HEK293 (cell line): ENCODE measurements around the gene FOXRED2.

Experiments
- CTCF ChIA-PET: fragments of 350-600 bp; formaldehyde crosslinking; extraction: SDS; loops from one replicate; lab custom pipeline; 2021; ENCODE audit warnings: antibody characterized with exemption; lab: Yijun Ruan, JAX
- POLR2A ChIA-PET: fragments of 300-600 bp; formaldehyde crosslinking; extraction: SDS; loops from one replicate; lab custom pipeline; 2020; ENCODE audit warnings: antibody characterized with exemption, inconsistent platforms; lab: Yijun Ruan, JAX
- H3K27ac ChIP-seq: fragments of 200-500 bp; sonication (Bioruptor generic); 2 replicates; pipeline ENCODE4 v1.5.1; 2014; ENCODE audit warnings: low read depth, low read length, control low read depth, inconsistent platforms; ENCODE audit errors: extremely low read depth
- H3K36me3 ChIP-seq, 2 experiments: fragments of 200-500 bp in 1 of 2; sonication (Bioruptor generic) in 1 of 2; 1 replicate in 1 of 2; 2 replicates in 1 of 2; pipeline ENCODE4 v1.5.1; 2014 to 2017; ENCODE audit warnings: inconsistent platforms in 2 of 2, low read length in 2 of 2; ENCODE audit not compliant: control insufficient read depth in 2 of 2, insufficient read depth in 1 of 2
- H3K4me1 ChIP-seq: fragments of 200-500 bp; sonication (Bioruptor generic); 2 replicates; pipeline ENCODE4 v1.5.1; 2014; ENCODE audit warnings: mild to moderate bottlenecking, low read length, inconsistent platforms; ENCODE audit not compliant: control insufficient read depth, insufficient read depth
- H3K4me3 ChIP-seq: 2 replicates; pipeline ENCODE4 v1.5.1; 2011; ENCODE audit warnings: low read depth, mild to moderate bottlenecking, control low read depth, low read length, moderate library complexity
- H3K9me3 ChIP-seq: fragments of 200-500 bp; sonication (Bioruptor generic); 2 replicates; pipeline ENCODE4 v1.5.1; 2014; ENCODE audit warnings: low read depth, low read length, inconsistent platforms; ENCODE audit not compliant: control insufficient read depth, insufficient read depth
- EGR2 ChIP-seq: fragments of 450-650 bp; formaldehyde crosslinking; IDR thresholded peaks from 2 replicates; pipeline ENCODE4 v1.5.1; 2016; ENCODE audit warnings: low read depth, missing biosample characterization, missing genetic modification characterization
- ELK4 ChIP-seq: IDR thresholded peaks from 2 replicates; pipeline ENCODE4 v1.6.1; 2011; ENCODE audit warnings: mild to moderate bottlenecking, low read depth, low read length, borderline replicate concordance
- GLIS2 ChIP-seq: fragments of 450-650 bp; formaldehyde crosslinking; IDR thresholded peaks from 2 replicates; pipeline ENCODE4 v1.5.1; 2016; ENCODE audit warnings: missing biosample characterization, missing genetic modification characterization
- HOXA7 ChIP-seq: sonication (generic); formaldehyde crosslinking; IDR thresholded peaks from 2 replicates; pipeline ENCODE4 v1.8.1; 2022; ENCODE audit warnings: missing genetic modification reagents, borderline replicate concordance
- IKZF3 ChIP-seq: fragments of 450-650 bp; IDR thresholded peaks from 2 replicates; pipeline ENCODE4 v1.5.0; 2018; ENCODE audit warnings: missing biosample characterization, mild to moderate bottlenecking, missing genetic modification characterization, moderate library complexity
- KLF10 ChIP-seq: fragments of 450-650 bp; IDR thresholded peaks from 2 replicates; pipeline ENCODE4 v1.5.1; 2018; ENCODE audit warnings: missing biosample characterization, mild to moderate bottlenecking, missing genetic modification characterization
- KLF17 ChIP-seq: fragments of 450-650 bp; formaldehyde crosslinking; IDR thresholded peaks from 2 replicates; pipeline ENCODE4 v1.5.1; 2016; ENCODE audit warnings: missing biosample characterization, missing genetic modification characterization
- MYNN ChIP-seq: fragments of 450-650 bp; formaldehyde crosslinking; IDR thresholded peaks from 2 replicates; pipeline ENCODE4 v1.5.1; 2016; ENCODE audit warnings: missing biosample characterization, missing genetic modification characterization, borderline replicate concordance
- PRDM10 ChIP-seq: fragments of 450-650 bp; formaldehyde crosslinking; IDR thresholded peaks from 2 replicates; pipeline ENCODE4 v1.5.1; 2016; ENCODE audit warnings: missing biosample characterization, missing genetic modification characterization
- TRIM28 ChIP-seq: IDR thresholded peaks from 2 replicates; pipeline ENCODE4 v1.6.1; 2011; ENCODE audit warnings: low read length, control low read depth, borderline replicate concordance
- ZBTB20 ChIP-seq: fragments of 450-650 bp; formaldehyde crosslinking; IDR thresholded peaks from 2 replicates; pipeline ENCODE4 v1.5.1; 2016; ENCODE audit warnings: missing biosample characterization, missing genetic modification characterization
- ZBTB21 ChIP-seq: fragments of 450-650 bp; formaldehyde crosslinking; IDR thresholded peaks from 2 replicates; pipeline ENCODE4 v1.5.1; 2017; ENCODE audit warnings: missing biosample characterization, missing genetic modification characterization
- ZEB2 ChIP-seq: fragments of 450-650 bp; formaldehyde crosslinking; IDR thresholded peaks from 2 replicates; pipeline ENCODE4 v1.5.1; 2016; ENCODE audit warnings: missing biosample characterization, missing genetic modification characterization
- ZFP69B ChIP-seq: fragments of 450-650 bp; formaldehyde crosslinking; IDR thresholded peaks from 2 replicates; pipeline ENCODE4 v1.5.1; 2016; ENCODE audit warnings: missing biosample characterization, missing genetic modification characterization
- ZNF10 ChIP-seq: fragments of 450-650 bp; formaldehyde crosslinking; IDR thresholded peaks from 2 replicates; pipeline ENCODE4 v1.5.1; 2017; ENCODE audit warnings: missing biosample characterization, missing genetic modification characterization
- ZNF211 ChIP-seq: fragments of 450-650 bp; formaldehyde crosslinking; IDR thresholded peaks from 2 replicates; pipeline ENCODE4 v1.5.1; 2016; ENCODE audit warnings: low read depth, missing biosample characterization, missing genetic modification characterization
- ZNF423 ChIP-seq: fragments of 450-650 bp; formaldehyde crosslinking; IDR thresholded peaks from 2 replicates; pipeline ENCODE4 v1.5.1; 2016; ENCODE audit warnings: missing biosample characterization, missing genetic modification characterization
- ZNF510 ChIP-seq: fragments of 450-650 bp; formaldehyde crosslinking; IDR thresholded peaks from 2 replicates; pipeline ENCODE4 v1.5.1; 2018; ENCODE audit warnings: mild to moderate bottlenecking, missing genetic modification characterization, missing biosample characterization; ENCODE audit not compliant: insufficient replicate concordance
- ZNF555 ChIP-seq: fragments of 450-650 bp; formaldehyde crosslinking; conservative IDR thresholded peaks from 2 replicates; pipeline ENCODE4 v1.5.1; 2017; ENCODE audit warnings: missing biosample characterization, mild to moderate bottlenecking, missing genetic modification characterization, inconsistent platforms
- ZNF580 ChIP-seq: fragments of 450-650 bp; formaldehyde crosslinking; IDR thresholded peaks from 2 replicates; pipeline ENCODE4 v1.5.1; 2016; ENCODE audit warnings: missing biosample characterization, missing genetic modification characterization
- ZNF624 ChIP-seq: fragments of 450-650 bp; formaldehyde crosslinking; IDR thresholded peaks from 2 replicates; pipeline ENCODE4 v1.5.1; 2017; ENCODE audit warnings: missing biosample characterization, missing genetic modification characterization
- ZNF654 ChIP-seq: fragments of 450-650 bp; formaldehyde crosslinking; IDR thresholded peaks from 2 replicates; pipeline ENCODE4 v1.5.1; 2016; ENCODE audit warnings: low read depth, missing biosample characterization, missing genetic modification characterization
- ZNF677 ChIP-seq: fragments of 450-650 bp; IDR thresholded peaks from 2 replicates; pipeline ENCODE4 v1.5.0; 2018; ENCODE audit warnings: missing biosample characterization, mild to moderate bottlenecking, missing genetic modification characterization, moderate library complexity
- ZNF747 ChIP-seq: fragments of 450-650 bp; formaldehyde crosslinking; IDR thresholded peaks from 2 replicates; pipeline ENCODE4 v1.5.1; 2016; ENCODE audit warnings: missing biosample characterization, missing genetic modification characterization
- ZSCAN16 ChIP-seq: fragments of 450-650 bp; formaldehyde crosslinking; IDR thresholded peaks from 2 replicates; pipeline ENCODE4 v1.5.1; 2016; ENCODE audit warnings: missing biosample characterization, missing genetic modification characterization
- ZSCAN23 ChIP-seq: fragments of 450-650 bp; formaldehyde crosslinking; IDR thresholded peaks from 2 replicates; pipeline ENCODE4 v1.5.1; 2016; ENCODE audit warnings: missing biosample characterization, missing genetic modification characterization
- TF ChIP-seq, protein P1 (sequence below): fragments of 450-650 bp; formaldehyde crosslinking; IDR thresholded peaks from 2 replicates; pipeline ENCODE4 v1.5.1; 2016; ENCODE audit warnings: missing biosample characterization, missing genetic modification characterization

The FOXRED2 gene

DNA sequence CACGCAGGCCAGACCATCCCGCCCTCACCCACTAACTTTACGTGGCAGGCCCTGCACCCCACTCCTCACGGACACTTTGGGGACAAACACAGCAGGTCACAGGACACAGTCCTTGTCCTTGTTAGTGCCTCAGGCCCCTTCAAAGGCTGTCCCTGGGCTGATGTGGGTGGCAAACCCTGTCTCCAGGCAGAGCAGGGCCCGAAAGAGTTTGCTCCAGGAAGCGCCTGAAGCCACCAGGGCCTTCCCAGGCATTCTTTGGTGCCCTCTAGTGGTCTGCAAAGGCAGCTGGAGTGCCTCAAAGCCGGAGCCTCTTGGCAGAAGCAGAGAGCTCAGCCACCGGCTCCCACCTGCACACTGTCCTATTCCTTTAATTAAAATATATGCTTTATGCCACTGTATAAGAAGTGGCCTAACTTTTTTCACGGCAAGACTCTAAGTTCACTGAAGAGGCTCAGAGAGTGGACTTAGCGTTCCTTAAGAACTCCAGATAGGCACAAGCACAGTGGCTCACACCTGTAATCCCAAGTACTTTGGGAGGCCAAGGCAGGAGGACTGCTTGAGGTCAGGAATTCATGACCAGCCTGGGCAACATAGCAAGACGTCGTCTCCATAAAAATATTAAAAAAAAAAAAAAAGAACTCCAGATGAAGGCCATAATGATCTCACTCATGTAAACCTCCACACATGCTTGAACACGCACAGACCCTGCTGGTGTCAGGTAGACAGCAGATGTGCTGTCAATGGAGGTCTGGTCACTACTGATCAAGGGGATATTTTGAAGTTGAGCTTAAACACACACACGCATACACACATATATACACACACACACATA lies 36.5 kb downstream of the FOXRED2 start:
- ChIA-PET POLR2A (interaction anchor here (0.6 to 1.9 kb wide), 16 partner anchors 12 to 182 kb away, joined by 3 to 13 read pairs (median 4); partner anchors contain the start of gene MYH9), CTCF (interaction anchor here (0.5 to 7.3 kb wide), 60 partner anchors 8 to 1604 kb away, joined by 3 to 132 read pairs (median 4); partner anchors contain the start of genes APOL2 and MYH9)
- Histone ChIP-seq H3K9me3 (no peaks in the 10 kb centered on the region), H3K36me3 (peaks cover 23 to 81% of the 10 kb centered on the region in 2 experiments), H3K4me3 (no peak overlapping the region), H3K4me1 (peaks cover 14% of the 10 kb centered on the region), H3K27ac (no peak overlapping the region)
- TF ChIP-seq ZNF580 (tag by site-specific recombination) (no peak), ZNF211 (tag by site-specific recombination) (no peak), ZNF10 (no peak), ZNF677 (tag by site-specific recombination) (no peak), GLIS2 (tag by site-specific recombination) (no peak), PRDM10 (tag by site-specific recombination) (no peak), KLF10 (tag by site-specific recombination) (no peak), ZSCAN16 (tag by site-specific recombination) (no peak), ZBTB20 (tag by site-specific recombination) (no peak), ZNF555 (tag by site-specific recombination) (no peak), HOXA7 (CRISPR knock-in tag) (no peak), ZBTB21 (tag by site-specific recombination) (no peak), ZNF510 (no peak), TRIM28 (no peak), EGR2 (tag by site-specific recombination) (0 out of 2 replicates have a peak, but pooled peaks have one; percentile 14), KLF17 (tag by site-specific recombination) (no peak), ZNF747 (tag by site-specific recombination) (no peak), ZNF624 (tag by site-specific recombination) (no peak), ZNF654 (tag by site-specific recombination) (peak; percentile 91), ZEB2 (tag by site-specific recombination) (no peak), ELK4 (no peak), ZSCAN23 (tag by site-specific recombination) (no peak), ZNF423 (no peak), MYNN (tag by site-specific recombination) (no peak), IKZF3 (tag by site-specific recombination) (peak; percentile 52; the same call in 1 of the 2 replicates), ZFP69B (tag by site-specific recombination) (no peak)
- TF ChIP-seq, protein P1, sequence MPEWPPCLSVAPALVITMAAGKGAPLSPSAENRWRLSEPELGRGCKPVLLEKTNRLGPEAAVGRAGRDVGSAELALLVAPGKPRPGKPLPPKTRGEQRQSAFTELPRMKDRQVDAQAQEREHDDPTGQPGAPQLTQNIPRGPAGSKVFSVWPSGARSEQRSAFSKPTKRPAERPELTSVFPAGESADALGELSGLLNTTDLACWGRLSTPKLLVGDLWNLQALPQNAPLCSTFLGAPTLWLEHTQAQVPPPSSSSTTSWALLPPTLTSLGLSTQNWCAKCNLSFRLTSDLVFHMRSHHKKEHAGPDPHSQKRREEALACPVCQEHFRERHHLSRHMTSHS (tag by site-specific recombination) = no peak
